Activated CD8-positive, alpha-beta memory T cell treated with anti-CD3 and anti-CD28 coated beads for 4 hours (primary cell): ENCODE results near the gene CHML.

Source experiments
- DNase-seq, 2 donors: peaks; one replicate each; pipeline ENCODE4 v3.0.0-alpha.2; 2020; ENCODE audit warnings: low read depth in 2 of 2

CHML gene

GRCh38 chr1:241646201-241646600, 6.0 kb upstream of the CHML start:
- DNase-seq: no peak

DNA sequence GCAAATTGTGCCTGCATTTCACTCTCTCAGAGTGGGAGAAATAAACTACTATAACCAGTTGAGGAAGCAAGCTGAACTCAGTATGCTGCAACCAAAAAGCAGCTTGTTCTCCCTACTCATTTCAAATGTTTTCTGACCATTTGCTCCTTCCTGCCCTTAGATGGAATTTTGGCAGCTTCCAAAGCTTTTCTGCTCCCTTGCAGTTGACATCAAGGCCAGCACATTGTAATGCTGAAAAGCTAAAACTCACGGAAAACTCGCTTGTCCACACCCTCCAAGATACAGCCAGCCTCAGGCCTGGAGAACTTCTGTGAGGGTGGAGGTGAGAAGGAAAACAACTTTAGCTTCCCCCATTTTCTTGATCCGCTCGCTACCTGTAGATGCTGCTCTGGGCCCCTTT, 5.0 kb upstream of the CHML start:
- no peak for DNase-seq

GRCh38 chr1:241644259-241644658, 4.1 kb upstream of the CHML start:
- no peak for DNase-seq

GRCh38 chr1:241642593-241642944, 2.4 kb upstream of the CHML start:
- no peak for DNase-seq

DNA sequence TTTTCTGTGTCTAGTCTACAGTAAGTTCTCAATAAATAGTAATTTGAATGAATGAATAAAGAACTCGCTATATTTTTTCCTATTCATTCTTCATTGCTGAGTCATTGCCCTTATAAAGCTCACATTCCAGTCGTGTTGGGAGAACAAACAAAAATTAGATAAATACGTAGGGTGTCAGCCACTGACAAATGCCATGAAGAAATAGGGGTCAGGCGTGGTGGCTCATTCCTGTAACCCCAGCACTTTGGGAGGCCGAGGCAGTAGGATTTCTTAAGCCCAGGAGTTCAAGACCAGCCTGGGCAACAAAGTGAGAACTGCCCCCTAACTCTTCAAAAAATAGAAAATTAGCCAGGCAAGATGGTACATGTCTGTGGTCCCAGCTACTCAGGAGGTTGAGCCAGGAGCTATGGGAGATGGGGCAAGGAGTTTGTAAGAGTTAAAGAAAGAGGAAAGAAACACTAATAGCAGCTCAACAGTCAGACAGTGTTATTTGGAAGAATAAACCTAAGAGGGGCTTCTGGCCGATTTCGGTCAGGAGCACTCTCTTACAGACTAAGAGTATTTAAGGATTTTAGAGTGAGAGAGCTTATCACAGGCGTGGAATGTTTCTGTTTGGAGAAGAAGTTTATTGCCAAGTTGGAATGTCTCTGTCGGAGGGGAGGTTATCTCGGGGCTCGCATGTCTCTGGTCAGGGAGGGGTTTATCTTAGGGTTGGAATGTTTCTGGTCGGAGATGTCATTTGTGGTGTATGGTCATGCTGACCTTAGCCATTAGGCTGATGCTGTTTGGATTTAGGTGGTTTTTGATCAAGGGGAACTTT, 1.8 kb upstream of the CHML start:
- no peak for DNase-seq

DNA sequence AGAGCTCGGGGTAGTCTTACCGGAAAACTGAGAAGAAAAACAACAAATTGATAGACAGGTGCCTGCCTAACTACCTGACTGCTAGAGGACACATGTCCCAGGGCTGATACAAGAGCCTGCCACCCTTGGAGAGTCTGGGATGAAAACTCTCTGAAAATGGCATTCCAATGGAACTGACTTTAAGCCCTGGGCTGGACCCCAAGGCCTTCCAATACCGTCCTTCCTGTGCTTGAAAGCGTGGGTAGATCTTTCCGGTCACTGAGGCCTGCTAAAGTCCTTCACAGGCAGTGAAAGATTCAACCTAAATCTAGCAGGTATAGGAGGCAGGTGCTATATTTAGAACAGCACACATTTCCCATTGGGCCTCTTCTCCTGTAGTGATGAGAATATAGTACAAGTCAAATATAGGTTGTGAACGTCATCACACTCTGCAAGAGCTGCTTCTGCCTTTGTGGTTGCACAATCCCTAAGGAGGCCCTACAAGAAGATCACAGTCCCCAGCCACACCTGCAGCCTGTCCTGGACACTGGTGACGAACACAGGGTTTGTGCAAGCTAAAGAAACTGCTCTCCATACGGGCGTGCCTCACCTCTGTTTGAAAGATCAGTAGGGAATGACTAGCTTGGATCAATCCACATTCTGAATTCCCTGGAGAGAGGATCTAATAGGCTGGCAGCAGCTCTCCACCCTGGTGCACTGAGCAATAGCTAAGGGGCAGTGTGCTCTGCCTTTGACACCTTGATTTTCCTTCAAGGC, 876 bp upstream of the CHML start:
- no peak for DNase-seq

DNA sequence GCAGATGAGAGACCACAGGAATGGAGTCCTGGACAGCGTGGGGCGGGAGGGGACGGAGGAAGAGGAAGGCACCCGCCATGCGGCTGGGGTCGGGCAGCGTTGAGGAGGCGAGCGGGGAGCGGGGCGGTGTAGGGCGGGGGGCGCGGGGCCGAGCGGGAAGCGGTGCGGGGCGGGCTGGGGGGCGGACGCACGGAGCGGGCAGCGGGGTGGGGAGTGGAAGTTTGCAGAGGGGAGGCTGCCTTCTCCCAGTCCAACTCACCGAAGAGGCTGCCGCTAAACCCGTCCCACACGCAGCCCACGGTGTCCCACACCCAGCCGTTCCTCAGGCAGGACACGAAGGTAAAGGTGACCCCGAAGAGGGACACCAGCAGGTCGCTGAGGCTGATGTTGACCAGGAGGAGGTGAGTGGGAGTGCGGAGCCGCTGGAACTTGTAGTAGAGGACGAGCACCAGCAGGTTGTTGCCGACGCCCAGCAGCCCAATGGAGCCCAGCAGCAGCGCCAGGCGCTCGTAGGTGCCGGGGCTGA, 483 bp downstream of the CHML start:
- DNase-seq: peak in 1 of 2 donors; percentile 9

- no peak for DNase-seq
Observed at GRCh38 chr1:241638909-241639622, 1.1 kb downstream of the CHML start.

- no peak for DNase-seq
Observed at GRCh38 chr1:241638099-241638682, 2.0 kb downstream of the CHML start.

DNA sequence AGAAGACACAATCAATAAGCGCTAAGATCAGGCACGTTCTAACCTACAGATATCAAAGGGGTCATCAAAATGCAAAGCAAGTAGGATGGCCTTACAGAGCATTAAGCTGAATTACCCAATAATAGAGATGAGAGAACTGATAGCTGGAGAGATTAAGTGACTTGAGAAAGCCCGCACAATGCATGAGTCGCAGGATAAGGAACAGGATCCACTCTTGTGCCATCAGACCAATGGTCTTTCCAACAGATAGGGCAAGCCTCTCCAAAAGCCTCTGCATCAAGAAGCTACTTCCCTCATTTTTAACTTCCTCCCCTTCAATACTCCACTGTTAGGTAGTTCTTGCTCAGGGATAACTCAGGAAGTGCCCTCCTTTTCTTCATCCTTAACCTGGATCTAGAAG, 2.6 kb downstream of the CHML start:
- no peak for DNase-seq

DNA sequence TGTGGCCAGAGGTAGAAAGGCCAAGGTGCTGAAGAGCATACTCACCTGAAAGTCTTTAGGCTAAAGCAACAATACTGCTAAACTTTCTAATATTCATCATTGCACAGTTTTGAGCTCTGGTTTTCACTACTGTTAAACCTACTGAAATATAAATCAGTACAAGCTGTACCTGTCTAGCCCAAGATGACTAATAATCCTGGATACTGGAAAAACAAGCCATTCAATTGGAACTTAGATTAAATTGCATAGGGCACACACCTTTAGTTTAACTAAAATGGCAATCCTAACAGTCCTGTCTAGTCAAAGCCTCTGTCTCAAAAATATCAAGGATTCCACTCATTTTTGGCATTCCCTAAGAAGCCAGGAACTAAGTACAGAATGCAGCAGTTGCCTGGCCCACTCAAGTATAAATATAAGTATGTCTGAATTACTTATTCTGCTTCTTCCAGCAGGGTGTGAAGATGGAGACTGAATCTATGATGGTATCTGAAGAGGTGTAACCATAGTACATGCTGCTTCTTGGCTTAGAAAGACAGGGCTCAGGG, 3.1 kb downstream of the CHML start:
- no peak for DNase-seq

GRCh38 chr1:241636291-241636690, 3.9 kb downstream of the CHML start:
- DNase-seq: no peak

DNA sequence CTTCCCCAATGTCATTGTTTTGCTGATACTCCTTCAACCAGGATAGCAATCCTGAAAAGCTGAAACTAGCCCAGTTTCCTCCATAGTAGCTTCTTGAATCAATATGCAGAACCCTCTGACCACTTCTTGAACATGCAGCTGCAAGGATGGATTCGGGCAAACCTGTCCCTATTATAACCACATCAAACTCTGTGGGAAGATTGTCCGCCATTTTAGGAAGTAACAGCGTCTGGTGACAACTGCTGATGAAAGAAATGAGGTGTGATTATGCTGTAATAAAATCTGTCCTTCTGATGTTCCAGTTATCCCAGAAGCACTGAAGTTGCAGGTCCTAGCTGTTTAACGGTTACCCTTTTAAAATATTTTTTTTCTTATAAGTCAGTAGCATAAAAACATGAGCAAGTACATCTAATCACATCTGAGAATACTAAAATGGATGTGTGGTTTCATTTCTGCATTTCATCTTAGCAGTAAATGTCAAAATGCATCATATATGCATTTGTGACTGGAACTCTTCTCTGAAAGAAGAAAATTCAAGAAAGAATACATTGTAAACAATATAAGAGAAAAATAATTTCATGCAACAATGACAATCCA, 4.5 kb downstream of the CHML start:
- no peak for DNase-seq

GRCh38 chr1:241632987-241633386, 7.2 kb downstream of the CHML start:
- DNase-seq: no peak

DNA sequence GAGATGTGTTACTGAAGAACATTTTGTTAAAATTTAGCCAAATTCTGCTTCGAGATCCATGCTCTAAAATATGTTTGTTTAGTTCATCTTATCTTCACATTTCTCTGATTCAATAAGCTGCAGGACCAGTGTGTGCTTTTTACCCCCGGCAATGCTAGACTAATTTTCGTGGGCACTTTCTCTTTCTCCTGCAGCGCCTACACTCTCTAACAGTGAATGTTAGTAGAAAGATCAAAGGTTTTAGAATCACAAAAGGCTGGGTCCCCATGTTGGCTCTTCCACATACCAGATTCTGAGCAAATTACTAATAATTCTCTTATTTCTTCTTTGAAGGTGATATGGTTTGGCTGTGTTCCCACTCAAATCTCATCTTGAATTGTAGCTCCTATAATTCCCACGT, 8.5 kb downstream of the CHML start:
- no peak for DNase-seq

- no peak for DNase-seq
Observed at GRCh38 chr1:241630899-241631298, 9.3 kb downstream of the CHML start.

DNA sequence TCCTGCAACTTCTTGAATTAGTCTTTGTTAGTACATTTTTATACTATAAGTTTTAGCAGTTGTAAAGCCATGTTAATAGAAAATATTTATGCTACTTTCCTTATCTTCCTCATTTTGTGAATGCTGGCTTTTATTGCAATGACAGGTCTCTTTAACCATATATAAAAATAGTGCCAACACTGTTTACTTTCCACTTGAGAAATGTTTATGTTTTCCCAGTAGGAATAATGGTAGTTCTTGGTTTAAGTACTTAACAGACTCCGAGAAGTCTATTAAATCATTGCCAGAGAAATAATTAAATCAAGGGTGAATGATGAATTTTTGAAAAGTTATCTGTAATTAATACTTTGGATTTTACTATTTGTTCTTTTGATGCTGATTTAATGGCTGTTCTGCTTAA, 9.7 kb downstream of the CHML start:
- no peak for DNase-seq

DNA sequence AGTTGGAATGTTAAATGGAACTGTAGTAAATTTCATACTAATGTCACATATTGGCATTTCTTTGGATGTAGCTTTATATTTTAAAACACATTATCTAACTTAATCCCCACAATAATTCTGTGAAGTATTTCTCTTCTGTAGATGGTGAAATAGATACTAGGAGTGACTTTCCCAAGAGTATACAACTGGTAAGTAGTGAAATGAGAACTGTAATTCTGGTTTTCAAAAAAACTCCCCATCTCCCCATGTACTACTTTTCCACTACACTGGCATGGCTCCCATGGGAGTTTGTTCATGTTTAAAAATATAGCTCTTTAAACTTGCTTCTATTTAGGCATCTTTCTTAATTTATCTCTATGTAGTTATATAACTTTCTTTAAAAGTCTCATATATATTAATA, 10.2 kb downstream of the CHML start:
- no peak for DNase-seq

GRCh38 chr1:241627453-241628259, 12.5 kb downstream of the CHML start:
- peak in 1 of 2 donors; percentile 7 for DNase-seq

DNA sequence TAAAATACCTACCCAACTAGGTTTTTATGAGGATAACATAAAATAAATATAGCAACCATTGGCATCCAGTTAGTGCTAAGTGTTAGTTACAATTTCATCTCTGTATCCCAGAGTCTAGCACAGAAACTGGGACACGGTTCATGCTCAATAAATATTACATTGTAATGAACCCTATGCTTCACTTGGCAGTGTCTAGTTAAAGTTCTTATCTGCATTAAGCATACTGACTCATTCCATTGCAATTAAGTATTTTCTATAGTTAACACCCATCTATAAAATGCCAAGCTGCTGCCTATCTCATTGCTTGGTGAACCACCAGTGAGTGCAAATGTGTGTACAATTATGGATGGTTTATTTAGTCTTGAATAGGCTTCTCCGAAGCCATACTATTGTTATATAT, 15.2 kb downstream of the CHML start:
- DNase-seq: no peak

DNA sequence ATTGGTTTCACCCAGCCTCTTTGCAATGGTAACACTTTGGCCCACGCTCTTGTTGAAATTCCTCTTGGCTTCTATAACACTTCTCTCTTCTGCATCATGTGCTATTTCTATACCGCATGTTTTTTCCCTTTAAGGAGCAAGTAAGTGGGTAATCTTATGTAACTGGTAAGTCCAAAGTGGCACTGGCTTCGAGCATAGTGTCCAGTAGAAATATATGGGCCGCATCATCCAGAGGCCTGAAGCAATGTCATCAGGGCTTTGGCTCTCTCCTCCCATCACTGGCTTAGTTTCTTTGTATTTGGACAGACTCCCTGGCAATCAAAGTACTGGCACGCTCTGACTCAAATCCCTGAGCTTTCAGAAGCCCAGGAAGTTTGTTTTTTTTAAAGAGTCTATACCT, 17.5 kb downstream of the CHML start:
- DNase-seq: no peak
